ENCODE data around the gene NUP205.

DNA sequence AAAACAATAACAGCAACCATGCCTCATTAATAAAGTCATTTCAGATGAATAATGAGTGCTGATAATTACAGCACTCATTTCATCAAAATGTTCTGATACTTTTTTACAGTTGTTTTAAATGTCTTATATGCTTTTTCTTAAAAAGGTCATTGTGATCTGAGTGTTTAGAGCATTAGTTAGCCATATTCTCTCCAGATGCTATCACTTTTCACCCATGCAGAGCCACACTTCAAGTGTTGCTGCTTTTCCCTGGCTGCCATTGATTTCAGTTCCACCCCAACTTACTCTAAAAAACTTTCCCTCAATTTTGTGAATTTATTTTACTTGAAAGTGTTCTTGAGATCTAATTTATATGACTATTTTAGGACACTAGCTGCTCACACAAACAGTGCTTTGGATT lies 41.8 kb downstream of the NUP205 start:
- TF ChIP-seq, protein P1, sequence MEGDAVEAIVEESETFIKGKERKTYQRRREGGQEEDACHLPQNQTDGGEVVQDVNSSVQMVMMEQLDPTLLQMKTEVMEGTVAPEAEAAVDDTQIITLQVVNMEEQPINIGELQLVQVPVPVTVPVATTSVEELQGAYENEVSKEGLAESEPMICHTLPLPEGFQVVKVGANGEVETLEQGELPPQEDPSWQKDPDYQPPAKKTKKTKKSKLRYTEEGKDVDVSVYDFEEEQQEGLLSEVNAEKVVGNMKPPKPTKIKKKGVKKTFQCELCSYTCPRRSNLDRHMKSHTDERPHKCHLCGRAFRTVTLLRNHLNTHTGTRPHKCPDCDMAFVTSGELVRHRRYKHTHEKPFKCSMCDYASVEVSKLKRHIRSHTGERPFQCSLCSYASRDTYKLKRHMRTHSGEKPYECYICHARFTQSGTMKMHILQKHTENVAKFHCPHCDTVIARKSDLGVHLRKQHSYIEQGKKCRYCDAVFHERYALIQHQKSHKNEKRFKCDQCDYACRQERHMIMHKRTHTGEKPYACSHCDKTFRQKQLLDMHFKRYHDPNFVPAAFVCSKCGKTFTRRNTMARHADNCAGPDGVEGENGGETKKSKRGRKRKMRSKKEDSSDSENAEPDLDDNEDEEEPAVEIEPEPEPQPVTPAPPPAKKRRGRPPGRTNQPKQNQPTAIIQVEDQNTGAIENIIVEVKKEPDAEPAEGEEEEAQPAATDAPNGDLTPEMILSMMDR (IDR thresholded peaks at IDR 0.05 in 2 of 3, conservative IDR thresholded peaks at IDR 0.05 in 1 of 3; ENCODE audit: borderline replicate concordance in 1 of 3, insufficient read depth in 1 of 3, low read depth in 2 of 3, low read length in 2 of 3), result no peak
- TF ChIP-seq POLR2A (IDR thresholded peaks at IDR 0.05; ENCODE audit: borderline replicate concordance, extremely low read depth, insufficient read depth, insufficient read length) (no peak), EGR1 (IDR thresholded peaks at IDR 0.05; ENCODE audit: low read depth) (no peak), SP1 (IDR thresholded peaks at IDR 0.05; ENCODE audit: low read depth) (no peak), SRF (IDR thresholded peaks at IDR 0.05; ENCODE audit: low read depth) (no peak), ZFX (IDR thresholded peaks at IDR 0.05) (no peak), TCF7L2 (IDR thresholded peaks at IDR 0.05; ENCODE audit: borderline replicate concordance, extremely low read depth, insufficient read depth, insufficient read length) (no peak)
- TF ChIP-seq, protein P2, sequence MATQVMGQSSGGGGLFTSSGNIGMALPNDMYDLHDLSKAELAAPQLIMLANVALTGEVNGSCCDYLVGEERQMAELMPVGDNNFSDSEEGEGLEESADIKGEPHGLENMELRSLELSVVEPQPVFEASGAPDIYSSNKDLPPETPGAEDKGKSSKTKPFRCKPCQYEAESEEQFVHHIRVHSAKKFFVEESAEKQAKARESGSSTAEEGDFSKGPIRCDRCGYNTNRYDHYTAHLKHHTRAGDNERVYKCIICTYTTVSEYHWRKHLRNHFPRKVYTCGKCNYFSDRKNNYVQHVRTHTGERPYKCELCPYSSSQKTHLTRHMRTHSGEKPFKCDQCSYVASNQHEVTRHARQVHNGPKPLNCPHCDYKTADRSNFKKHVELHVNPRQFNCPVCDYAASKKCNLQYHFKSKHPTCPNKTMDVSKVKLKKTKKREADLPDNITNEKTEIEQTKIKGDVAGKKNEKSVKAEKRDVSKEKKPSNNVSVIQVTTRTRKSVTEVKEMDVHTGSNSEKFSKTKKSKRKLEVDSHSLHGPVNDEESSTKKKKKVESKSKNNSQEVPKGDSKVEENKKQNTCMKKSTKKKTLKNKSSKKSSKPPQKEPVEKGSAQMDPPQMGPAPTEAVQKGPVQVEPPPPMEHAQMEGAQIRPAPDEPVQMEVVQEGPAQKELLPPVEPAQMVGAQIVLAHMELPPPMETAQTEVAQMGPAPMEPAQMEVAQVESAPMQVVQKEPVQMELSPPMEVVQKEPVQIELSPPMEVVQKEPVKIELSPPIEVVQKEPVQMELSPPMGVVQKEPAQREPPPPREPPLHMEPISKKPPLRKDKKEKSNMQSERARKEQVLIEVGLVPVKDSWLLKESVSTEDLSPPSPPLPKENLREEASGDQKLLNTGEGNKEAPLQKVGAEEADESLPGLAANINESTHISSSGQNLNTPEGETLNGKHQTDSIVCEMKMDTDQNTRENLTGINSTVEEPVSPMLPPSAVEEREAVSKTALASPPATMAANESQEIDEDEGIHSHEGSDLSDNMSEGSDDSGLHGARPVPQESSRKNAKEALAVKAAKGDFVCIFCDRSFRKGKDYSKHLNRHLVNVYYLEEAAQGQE (IDR thresholded peaks at IDR 0.05; ENCODE audit: low read depth), result no peak
